T-helper 1 cell treated with Interleukin-12 subunit alpha and Interleukin-12 subunit beta and Interleukin-4 antibody, amounts not matched to agents 30 ng/mL and 1 ng/mL, for 36 hours (primary cell): Measurements from ENCODE around the gene CHST6. TPM values are rescaled to one million over a fixed set of nuclear protein-coding genes. Genes with fewer than 3 reads are reported as not detected.
"Not testable (repeated sequence)": the region's sequence is repeated elsewhere in the genome, so short reads cannot be mapped to it uniquely, and the experiment has no call there.

Experiments used
- intact Hi-C: fragments of 100-400 bp; cut with micrococcal nuclease; formaldehyde crosslinking; loops from one replicate; pipeline ENCODE4 v1.15.1; 2024
- total RNA-seq: library from RNA; stranded (reverse); gene quantifications from 2 replicates; pipeline ENCODE4 v1.2.3, GENCODE V29; 2022

CHST6 gene
- total RNA-seq, 1 donor from 2014 or later, result not detected

- intact Hi-C loops, result no loop called here
Observed at GRCh38 chr16:75477680-75478473, 17.4 kb downstream of the CHST6 start.

DNA sequence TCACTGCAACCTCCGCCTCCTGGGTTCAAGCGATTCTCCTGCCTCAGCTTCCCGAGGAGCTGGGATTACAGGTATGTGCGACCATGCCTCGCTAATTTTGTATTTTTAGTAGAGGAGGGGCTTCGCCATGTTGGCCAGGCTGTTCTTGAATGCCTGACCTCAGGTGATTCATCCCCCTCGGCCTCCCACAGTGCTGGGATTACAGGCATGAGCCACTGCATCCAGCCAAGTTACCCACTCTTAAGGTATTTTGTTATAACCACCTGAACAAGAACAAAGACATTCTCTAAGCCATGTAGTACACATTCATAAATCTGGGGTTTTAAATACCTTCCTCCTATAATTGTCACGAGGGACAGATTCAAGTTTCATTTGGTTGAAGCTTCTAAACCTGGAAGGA is 18.4 kb downstream of the CHST6 start:
- intact Hi-C loops, result no loop called here

- intact Hi-C loops, result no loop called here
Observed at GRCh38 chr16:75475420-75475847, 19.8 kb downstream of the CHST6 start.

- intact Hi-C loops, result no loop called here
Observed at GRCh38 chr16:75472908-75473877, 22.0 kb downstream of the CHST6 start.

DNA sequence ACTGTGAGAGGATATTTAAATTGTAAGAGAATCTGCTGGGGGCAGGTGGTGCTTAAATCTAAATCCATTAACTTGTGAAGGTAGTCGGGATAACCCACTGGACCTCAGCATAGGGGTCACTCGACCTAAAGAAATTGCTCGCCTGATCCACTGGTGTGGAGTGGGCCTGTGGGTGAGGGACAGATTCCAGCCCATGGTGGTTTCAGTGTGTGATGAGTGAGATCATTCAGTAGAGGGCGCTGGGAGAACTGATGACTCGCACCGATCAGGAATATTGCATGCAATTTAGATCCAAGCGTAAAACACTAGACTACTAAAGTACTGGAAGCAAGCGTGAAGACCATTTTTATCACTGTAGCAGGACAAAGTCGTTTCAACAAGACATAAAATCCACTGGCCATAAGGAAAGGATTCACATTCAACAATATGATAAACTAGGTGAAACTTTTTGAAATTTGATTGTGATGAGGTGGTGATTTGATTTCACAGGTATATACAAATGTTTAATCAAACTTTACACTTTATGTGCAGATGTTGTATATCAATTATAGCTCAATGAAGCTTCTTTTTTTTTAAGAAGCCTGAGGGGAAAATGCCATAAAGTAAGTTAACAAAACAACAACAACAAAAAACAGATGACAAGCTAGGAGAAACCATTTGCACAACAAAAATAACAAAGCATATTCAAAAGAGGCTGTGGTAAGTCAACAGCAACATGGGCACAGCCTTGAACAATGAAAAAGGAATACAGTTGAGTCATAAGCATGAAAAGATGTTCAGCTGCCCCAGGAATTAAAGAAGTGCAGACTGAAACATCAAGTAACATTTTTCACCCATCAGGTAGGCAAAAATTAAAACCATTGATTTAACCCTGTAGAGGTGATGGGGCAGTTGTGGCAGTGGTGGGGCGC is 23.3 kb downstream of the CHST6 start:
- intact Hi-C loops, result loop anchor here (1.0 kb wide), 3 partner anchors 78 to 292 kb away; no protein-coding TSS in a partner anchor

DNA sequence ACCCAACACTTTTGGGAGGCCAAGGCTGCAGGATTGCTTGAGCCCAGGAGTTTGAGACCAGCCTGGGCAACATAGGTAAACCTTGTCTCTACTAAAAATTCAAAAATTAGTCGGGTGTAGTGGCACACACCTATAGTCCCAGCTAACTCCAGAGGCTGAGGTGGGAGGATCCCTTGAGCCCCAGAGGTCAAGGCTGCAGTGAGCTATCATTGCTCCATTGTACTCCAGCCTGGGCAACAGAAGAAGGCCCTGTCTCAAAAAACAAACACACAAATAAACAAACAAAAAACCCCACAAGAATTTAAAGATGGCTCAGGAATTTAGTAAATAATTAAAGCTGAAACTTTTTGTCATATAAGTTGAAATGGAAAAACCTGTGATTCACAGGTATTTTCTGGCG is 28.5 kb downstream of the CHST6 start:
- intact Hi-C loops, result no loop called here

DNA sequence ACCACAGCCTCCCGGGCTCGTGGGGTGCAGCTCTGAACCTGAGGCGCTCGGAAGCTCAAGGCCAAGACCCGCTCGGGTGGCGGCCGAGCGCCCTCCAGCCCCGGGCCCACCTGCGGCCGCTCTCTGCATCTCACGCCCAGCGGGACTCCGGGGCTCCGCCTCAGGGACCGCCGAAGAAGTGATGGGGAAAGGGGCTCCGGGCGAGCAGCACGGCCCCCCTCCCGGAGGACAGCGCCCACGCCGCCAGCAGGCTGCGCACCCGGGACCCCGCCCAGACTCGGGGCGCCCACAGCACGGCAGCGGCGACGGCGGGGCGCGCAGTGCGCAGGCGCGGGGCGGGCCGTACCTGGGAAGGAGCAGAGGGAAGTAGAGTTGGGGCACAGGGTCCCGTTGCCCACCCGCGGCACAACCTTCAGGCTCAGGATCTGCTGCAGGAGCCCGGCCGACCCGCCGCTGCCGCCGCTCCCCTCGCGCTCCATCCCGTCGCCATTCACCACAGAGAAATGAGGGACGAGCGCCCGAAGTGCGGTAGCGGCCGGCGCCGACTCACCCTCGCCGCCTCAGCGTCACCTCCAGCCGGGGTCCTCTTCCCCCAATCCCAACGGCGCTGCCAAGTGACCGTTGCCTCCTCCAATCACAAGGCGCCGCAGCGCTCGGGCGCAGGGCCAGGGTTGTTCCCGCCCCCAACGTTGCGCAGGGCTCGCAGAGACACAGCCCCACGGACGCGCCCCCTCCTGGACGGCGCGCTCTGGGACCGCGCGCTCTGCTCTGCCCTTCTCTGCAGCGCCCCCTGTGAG is 30.9 kb downstream of the CHST6 start, which contains the start of gene TMEM170A:
Gene TMEM170A, minus strand, starts transcription at position 568 of the 797 bp plus-strand sequence. Its CDS starts 89 bp downstream, at position 479.
- intact Hi-C loops, result loop anchor here (1.0 to 2.0 kb wide), 14 partner anchors 31 to 1726 kb away; partner anchors contain the start of genes ADAT1, CFDP1, GLG1 and KARS1

GRCh38 chr16:75463389-75464121 is 31.7 kb downstream of the CHST6 start:
- intact Hi-C loops, result loop anchor here (1.0 to 2.0 kb wide), 15 partner anchors 17 to 1727 kb away; partner anchors contain the start of genes ADAT1, CFDP1, GLG1 and KARS1

DNA sequence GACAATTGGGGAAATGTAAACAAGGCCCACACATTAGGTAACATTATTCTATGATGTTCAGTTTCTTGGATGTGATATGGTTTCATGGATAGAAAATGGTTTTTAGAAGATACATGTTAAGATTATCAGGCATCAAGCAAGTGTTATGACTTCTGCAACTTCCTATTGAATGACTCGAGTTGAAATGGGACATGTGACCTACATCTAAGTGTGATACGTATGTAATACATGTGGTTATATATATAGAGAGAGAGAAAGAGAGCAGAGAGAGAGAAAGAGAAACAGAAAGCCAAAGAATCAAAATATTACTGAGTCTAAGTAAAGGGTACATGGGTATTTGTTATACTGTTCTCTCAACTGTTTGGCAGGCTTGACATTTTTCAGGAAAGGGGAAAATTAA is 32.4 kb downstream of the CHST6 start:
- intact Hi-C loops, result loop anchor here (2.0 kb wide), 1 partner anchor 16 kb away; no protein-coding TSS in a partner anchor

DNA sequence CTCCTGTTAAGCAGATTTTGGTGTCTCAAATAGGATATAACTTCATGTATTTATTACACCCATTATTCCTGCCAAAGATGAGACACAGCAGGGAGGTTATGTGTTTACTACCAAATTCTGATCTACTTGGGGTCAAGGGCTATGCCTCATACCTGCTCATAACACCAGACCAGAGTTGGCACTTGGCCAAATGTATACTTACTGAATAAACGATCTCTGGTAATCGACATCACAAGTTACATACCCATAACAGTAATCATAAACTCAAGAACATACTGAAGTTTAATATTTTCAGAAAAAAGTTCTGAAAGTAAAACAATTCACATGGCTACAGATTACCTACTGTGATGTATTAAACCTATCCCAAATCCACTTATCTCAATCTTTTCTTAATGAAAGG is 33.7 kb downstream of the CHST6 start:
- intact Hi-C loops, result no loop called here

DNA sequence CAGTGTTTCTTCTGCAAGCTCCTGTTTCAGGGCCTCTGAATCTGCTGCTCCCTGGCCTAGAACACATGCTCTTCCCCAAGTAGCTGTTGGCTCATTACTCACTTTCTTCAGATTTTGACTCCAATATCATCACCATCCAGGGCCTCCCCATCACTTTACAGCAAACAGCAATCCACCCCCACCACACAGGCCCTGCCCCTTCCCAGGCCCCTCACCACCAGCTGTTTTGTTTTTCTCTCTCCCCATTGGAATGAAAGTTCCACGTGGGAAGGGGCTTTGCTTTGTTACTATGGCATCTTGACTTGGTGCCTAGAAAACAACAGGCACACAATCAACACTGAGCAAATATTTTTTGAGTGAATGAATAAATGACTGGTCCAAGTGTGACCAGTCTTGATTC is 34.8 kb downstream of the CHST6 start:
- intact Hi-C loops, result no loop called here

DNA sequence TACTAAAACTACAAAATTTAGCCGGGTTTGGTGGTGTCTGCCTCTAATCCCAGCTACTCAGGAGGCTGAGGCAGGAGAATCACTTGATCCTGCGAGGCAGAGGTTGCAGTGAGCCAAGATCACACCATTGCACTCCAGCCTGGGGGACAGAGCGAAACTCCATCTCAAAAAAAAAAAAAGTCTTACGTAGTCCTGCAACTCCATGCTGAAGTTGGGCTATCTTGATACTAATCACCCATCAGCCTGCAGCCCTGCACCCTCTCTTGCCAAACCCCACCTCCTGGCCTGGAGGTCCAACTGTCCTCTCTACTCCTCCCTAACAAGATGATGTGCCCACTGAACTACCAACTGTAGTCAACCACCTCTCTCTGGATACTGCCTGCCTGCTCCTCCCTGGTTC is 35.5 kb downstream of the CHST6 start:
- intact Hi-C loops, result no loop called here

- intact Hi-C loops, result no loop called here
Observed at GRCh38 chr16:75458439-75458838, 36.8 kb downstream of the CHST6 start.

GRCh38 chr16:75458029-75458428 is 37.2 kb downstream of the CHST6 start:
- intact Hi-C loops, result no loop called here

GRCh38 chr16:75457485-75458021 is 37.7 kb downstream of the CHST6 start:
- intact Hi-C loops, result no loop called here

DNA sequence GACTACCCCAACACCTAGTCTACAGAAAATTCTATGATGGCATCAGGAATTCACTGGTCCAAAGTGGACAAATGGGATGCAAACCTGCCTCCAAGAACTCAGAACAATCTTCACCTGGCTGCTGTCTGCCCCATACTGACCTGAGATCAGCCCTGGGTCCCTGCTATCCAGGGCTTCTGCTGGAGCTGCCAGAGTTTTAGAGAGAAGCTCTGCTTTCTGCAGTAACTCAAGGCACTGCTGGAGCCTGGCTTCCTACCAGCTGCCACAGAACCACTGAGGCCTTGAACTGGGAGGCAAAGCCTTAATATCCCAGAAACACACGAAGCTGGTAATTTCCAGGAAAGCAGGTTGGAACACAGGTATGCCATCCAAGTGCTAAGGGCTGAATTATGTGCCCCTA is 38.3 kb downstream of the CHST6 start:
- intact Hi-C loops, result no loop called here

- intact Hi-C loops, result not testable (repeated sequence)
Observed at GRCh38 chr16:75456486-75456885, 38.8 kb downstream of the CHST6 start.

DNA sequence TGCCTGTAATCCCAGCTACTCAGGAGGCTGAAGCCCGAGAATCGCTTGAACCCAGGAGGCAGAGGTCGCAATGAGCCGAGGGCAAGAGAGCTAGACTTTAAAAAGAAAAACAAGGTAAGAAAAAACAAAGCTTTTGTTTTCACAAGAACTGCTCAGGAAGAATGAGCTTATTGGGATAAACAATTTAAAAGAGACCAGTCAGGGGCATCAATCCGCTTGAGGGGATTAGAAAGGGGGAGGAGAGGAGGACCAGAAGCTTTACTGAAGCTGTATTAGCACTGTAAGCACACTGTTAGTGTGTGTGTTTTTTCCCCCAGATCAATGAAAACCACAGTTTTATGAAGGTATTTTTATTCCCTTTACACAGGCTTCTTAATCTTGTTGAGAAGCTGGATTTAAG is 39.6 kb downstream of the CHST6 start:
- intact Hi-C loops, result no loop called here
